Stimulated activated naive CD8-positive, alpha-beta T cell treated with anti-CD3 and anti-CD28 coated beads, Interleukin-15, Interleukin-2, amounts not matched to agents 100 U/mL and 50 U/mL, for 24 hours (primary cell): ENCODE measurements around the gene KIAA0232.
A peak's percentile ranks its signal among the peaks of the same experiment; 100 is the strongest.
"Not testable (repeated sequence)": the region's sequence is repeated elsewhere in the genome, so short reads cannot be mapped to it uniquely, and the experiment has no call there.

Experiments used
- ATAC-seq: fragments of 150-1000 bp; cut with Tn5 transposase; one replicate; pipeline ENCODE4 v1.10.0; 2021
- DNase-seq: peaks from one replicate; pipeline ENCODE4 v3.0.0; 2021

KIAA0232 gene

GRCh38 chr4:6754481-6755087 is 27.9 kb upstream of the KIAA0232 start:
- ATAC-seq = no peak
- no peak for DNase-seq

GRCh38 chr4:6755088-6755753 is 27.3 kb upstream of the KIAA0232 start:
- no peak for ATAC-seq
- DNase-seq = no peak

- ATAC-seq, DNase-seq: not testable (repeated sequence)
Observed at GRCh38 chr4:6756345-6756744, 26.2 kb upstream of the KIAA0232 start.

GRCh38 chr4:6758728-6759127 is 23.8 kb upstream of the KIAA0232 start:
- no peak for ATAC-seq
- DNase-seq = no peak

GRCh38 chr4:6760865-6761264 is 21.7 kb upstream of the KIAA0232 start:
- DNase-seq (no peak), ATAC-seq (no peak)

GRCh38 chr4:6761649-6762615 is 20.6 kb upstream of the KIAA0232 start:
- peak; percentile 14 for DNase-seq

GRCh38 chr4:6763330-6763851 is 19.1 kb upstream of the KIAA0232 start:
- no peak for DNase-seq
- no peak for ATAC-seq

More at GRCh38 chr4:6761649-6762615, 20.6 kb upstream of the KIAA0232 start:
- ATAC-seq = peak; percentile 43

GRCh38 chr4:6764976-6765620 is 17.4 kb upstream of the KIAA0232 start:
- DNase-seq = no peak

GRCh38 chr4:6765703-6766102 is 16.8 kb upstream of the KIAA0232 start:
- ATAC-seq (no peak), DNase-seq (no peak)

More at GRCh38 chr4:6764976-6765620, 17.4 kb upstream of the KIAA0232 start:
- ATAC-seq = no peak

- ATAC-seq (no peak), DNase-seq (no peak)
Observed at GRCh38 chr4:6767386-6767747, 15.2 kb upstream of the KIAA0232 start.

GRCh38 chr4:6767748-6768538 is 14.6 kb upstream of the KIAA0232 start:
- DNase-seq (no peak), ATAC-seq (no peak)

- ATAC-seq (no peak), DNase-seq (no peak)
Observed at GRCh38 chr4:6768539-6768905, 14.0 kb upstream of the KIAA0232 start.

GRCh38 chr4:6769233-6769988 is 13.1 kb upstream of the KIAA0232 start:
- ATAC-seq (peak; percentile 55), DNase-seq (peak; percentile 36)

GRCh38 chr4:6769989-6770420 is 12.5 kb upstream of the KIAA0232 start:
- DNase-seq (no peak), ATAC-seq (no peak)

GRCh38 chr4:6770581-6771228 is 11.8 kb upstream of the KIAA0232 start:
- DNase-seq (no peak), ATAC-seq (no peak)

- ATAC-seq (no peak), DNase-seq (no peak)
Observed at GRCh38 chr4:6771229-6771671, 11.3 kb upstream of the KIAA0232 start.

- ATAC-seq (no peak), DNase-seq (no peak)
Observed at GRCh38 chr4:6772223-6772928, 10.2 kb upstream of the KIAA0232 start.

- DNase-seq (no peak), ATAC-seq (no peak)
Observed at GRCh38 chr4:6773106-6773505, 9.4 kb upstream of the KIAA0232 start.
